Retina (tissue), 1 donor: ENCODE data around the gene THADA.
"Not testable (repeated sequence)": the region's sequence is repeated elsewhere in the genome, so short reads cannot be mapped to it uniquely, and the experiment has no call there.

Source experiments
- DNase-seq: peaks from one replicate; pipeline ENCODE4 v3.0.0-alpha.2; 2016

The THADA gene

GRCh38 chr2:43199492-43200488 lies 396.0 kb downstream of the THADA start:
- no peak for DNase-seq

DNA sequence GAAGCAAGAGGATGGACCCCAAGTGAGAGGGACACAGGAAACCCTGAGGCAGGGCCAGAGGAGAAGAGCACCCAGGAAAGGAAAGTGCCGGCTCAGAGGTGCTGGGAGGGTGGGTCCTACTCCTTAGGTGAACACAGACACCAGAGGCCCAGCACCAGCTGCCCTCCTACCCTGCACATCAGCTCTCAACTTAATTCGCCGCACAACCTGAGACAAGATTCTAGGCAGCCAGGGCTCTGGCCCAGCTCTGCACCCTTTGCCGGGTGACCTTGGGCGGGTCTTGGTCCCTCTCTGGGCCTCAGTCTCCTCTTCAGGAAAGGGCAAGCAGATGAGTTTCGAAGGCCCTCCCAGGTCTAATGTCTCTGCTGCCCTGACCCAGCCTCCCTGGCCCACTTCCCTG lies 397.6 kb downstream of the THADA start:
- no peak for DNase-seq

GRCh38 chr2:43197588-43197896 lies 398.3 kb downstream of the THADA start:
- DNase-seq: no peak

- no peak for DNase-seq
Observed at GRCh38 chr2:43196768-43197587, 398.9 kb downstream of the THADA start.

GRCh38 chr2:43194121-43194869 lies 401.5 kb downstream of the THADA start:
- no peak for DNase-seq

DNA sequence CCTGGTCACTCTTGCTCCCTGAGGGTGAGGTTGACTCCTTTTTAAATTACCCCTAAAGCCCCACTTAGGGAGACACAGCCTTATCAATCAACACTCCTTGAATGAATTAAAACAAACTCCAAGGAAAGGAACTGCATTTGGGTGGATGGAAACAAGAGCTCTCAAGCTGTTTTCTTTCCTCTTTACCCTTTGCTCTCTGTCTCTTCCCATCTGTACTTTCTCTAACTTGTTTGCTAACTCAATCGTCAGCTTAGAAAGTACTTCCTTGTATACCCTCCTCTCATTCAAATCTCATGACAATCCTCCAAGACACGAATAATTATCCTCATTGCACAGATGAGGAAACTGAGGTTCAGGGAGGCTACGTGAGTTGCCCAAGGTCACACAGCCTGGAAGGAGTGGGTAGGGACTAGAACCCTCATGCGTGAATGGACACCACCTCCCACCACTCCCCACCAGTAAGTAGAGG lies 402.2 kb downstream of the THADA start:
- no peak for DNase-seq

DNA sequence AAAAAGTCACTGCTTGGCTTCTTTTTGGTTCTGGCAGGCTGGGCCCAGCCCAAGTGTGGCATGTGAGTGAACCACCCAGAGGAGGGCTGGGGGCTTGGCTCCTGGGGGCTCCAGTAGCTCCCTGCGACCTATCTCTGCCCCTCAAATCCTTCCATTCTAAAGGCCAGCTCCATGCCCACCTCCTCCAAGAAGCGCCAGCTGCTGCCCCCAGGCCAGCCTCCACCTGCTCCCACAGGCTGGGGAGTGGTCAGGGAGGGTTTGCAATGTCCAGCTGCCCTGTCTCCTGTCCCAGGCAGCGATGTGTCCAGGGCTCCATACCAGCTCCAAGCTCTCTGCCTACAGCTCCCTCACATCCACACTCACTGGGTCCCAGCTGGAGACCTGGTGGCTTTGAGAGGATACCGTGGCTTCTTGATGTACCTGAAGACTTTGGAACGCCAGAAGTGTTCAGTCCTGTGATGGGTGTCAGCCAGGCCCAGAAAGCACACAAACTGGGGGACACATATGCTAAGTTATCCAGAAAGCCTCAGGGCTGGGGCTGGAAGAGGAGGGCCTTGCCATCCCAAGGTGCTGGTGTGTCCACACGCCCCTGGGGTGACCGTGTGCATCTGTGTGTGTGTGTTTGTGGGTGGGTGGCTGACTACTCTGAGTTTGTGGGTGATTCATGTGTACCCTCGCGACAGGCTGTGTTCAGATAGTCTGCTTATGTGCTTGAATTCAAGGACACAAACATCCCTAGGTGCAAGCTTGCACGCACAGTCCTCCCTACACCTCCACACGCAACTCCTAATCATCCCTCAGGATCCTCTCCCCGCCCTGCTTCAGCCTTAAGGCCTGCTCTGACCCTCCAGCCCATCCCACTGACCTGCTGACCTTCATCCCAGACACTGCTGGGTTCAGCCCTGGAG lies 402.8 kb downstream of the THADA start:
- no peak for DNase-seq

DNA sequence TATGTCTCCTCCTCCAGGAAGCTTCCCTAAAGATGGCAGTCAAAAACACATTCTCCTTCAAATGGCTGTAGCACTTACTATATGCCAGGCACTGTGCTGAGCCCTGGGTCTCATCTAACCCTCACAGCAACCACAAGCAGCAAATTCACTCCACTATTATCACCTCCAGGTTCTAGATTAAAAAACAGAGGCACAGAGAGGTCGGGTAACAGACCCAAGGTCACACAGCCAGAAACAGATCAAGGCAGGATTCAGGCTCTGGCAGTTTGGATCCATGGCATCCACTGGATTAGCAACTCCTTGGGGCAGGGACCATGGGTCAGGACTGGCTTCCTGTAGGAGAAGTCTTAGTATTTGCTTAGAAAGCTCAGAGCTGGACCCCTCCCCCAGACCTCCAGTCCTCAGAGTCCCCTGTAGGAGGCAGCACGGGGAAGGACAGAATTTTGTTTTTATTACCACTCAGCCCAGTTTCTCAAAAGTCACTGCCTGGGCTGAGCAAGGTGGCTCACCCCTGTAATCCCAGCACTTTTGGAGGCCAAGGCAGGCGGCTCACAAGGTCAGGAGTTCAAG lies 403.8 kb downstream of the THADA start:
- no peak for DNase-seq

GRCh38 chr2:43190311-43191052 lies 405.4 kb downstream of the THADA start:
- no peak for DNase-seq

DNA sequence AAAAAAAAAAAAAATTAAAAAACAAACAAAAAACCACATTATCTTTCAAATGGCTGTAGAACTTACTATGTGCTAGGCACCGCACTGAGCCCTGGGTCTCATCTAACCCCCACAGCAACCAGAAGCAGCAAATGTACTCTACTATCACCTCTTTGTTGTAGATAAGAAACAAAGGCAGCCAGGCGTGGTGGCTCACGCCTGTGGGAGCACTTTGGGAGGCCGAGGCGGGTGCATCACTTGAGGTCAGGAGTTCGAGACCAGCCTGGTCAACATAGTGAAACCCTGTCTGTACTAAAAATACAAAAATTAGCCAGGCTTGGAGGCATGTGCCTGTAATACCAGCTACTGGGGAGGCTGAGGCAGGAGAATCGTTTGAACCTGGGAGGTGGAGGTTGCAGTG lies 406.0 kb downstream of the THADA start:
- not testable (repeated sequence) for DNase-seq

GRCh38 chr2:43188561-43189386 lies 407.1 kb downstream of the THADA start:
- DNase-seq: no peak

- DNase-seq: no peak
Observed at GRCh38 chr2:43186679-43187374, 409.0 kb downstream of the THADA start.

GRCh38 chr2:43186321-43186678 lies 409.5 kb downstream of the THADA start:
- no peak for DNase-seq

GRCh38 chr2:43185146-43185545 lies 410.7 kb downstream of the THADA start:
- no peak for DNase-seq

DNA sequence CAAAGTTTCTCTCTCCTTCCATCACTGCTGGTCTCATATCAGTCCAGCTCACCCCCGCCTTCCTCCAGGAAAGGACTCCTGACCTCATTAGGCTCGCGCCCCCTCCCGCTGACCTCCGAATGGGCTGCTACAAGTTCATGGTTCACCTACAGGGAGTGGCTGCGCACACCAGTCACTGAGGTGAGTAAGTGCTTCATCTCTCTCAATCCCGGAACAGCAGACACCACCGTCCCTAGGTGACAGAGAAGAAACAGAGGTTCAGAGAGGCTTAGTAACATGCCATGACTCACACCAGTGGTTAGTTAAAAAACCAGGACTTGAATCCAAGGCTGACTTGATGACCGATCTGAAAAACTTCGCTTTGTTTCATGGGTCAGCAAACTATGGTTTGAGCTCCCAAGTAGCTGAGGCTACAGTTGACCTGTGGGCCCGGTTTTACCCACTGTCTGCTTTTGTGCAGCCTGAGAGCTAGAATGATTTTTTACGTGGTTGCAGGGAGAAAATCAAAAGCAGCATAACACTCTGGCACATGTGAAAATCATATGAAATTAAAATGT lies 411.4 kb downstream of the THADA start:
- no peak for DNase-seq

- DNase-seq: no peak
Observed at GRCh38 chr2:43183743-43184142, 412.1 kb downstream of the THADA start.

GRCh38 chr2:43180897-43181296 lies 414.9 kb downstream of the THADA start:
- no peak for DNase-seq
